8988T (cell line): ENCODE measurements around the gene RITA1.
"Not testable (repeated sequence)": the region's sequence is repeated elsewhere in the genome, so short reads cannot be mapped to it uniquely, and the experiment has no call there.

ENCODE experiments used
- DNase-seq: peaks from one replicate; pipeline ENCODE4 v3.0.0; 2011

The RITA1 gene, protein sequence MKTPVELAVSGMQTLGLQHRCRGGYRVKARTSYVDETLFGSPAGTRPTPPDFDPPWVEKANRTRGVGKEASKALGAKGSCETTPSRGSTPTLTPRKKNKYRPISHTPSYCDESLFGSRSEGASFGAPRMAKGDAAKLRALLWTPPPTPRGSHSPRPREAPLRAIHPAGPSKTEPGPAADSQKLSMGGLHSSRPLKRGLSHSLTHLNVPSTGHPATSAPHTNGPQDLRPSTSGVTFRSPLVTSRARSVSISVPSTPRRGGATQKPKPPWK

DNA sequence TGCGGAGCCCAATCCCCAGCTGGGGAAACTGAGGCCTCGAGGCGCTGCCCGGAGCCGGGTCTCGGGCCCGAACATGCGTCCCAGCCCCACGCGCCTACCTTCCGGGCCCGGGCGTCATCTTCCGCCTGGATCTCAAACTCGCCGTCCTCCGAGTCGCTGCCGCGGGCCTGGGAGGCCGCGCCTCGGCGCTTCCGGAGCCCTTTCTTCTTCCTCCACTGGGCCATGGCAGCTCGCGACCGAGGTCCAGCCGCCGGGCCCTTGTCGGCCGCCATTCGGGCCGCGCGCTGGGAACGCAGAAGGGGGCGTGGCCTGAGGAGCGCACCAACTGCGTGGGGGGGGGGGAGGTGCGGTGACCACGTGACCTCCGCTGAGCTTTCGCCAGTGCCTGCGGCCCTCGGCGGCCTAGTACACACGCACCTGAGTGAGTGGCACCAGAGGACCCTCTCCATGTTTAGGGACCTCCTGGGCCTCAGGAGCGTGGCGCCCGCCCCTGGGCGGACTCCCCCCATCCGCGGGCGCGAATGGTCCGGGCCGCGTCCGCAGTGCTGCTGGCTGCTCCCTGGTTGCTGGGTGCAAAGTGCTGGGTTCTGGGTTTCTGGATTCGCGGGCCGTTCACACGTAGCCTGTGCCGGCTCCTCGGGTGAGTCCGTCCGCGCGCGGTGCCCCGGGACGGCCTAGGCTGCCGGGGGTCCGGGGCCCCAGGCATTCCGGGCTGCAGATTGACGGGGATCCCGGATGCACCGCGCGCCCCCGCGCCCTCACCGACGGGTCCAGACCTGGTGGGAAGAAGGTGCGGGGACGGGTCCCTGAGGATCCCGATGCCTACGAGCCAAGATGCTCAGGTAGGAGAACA, at the start of gene RITA1, which contains the start of gene DDX54:
TSS of gene RITA1 (plus strand) at position 542 of the 853 bp plus-strand sequence. CDS start 1,026 bp downstream, outside the sequence.
TSS of gene DDX54 (minus strand) at position 299 of the 853 bp plus-strand sequence. CDS start at position 272, 27 bp downstream.
- DNase-seq: no peak

DNA sequence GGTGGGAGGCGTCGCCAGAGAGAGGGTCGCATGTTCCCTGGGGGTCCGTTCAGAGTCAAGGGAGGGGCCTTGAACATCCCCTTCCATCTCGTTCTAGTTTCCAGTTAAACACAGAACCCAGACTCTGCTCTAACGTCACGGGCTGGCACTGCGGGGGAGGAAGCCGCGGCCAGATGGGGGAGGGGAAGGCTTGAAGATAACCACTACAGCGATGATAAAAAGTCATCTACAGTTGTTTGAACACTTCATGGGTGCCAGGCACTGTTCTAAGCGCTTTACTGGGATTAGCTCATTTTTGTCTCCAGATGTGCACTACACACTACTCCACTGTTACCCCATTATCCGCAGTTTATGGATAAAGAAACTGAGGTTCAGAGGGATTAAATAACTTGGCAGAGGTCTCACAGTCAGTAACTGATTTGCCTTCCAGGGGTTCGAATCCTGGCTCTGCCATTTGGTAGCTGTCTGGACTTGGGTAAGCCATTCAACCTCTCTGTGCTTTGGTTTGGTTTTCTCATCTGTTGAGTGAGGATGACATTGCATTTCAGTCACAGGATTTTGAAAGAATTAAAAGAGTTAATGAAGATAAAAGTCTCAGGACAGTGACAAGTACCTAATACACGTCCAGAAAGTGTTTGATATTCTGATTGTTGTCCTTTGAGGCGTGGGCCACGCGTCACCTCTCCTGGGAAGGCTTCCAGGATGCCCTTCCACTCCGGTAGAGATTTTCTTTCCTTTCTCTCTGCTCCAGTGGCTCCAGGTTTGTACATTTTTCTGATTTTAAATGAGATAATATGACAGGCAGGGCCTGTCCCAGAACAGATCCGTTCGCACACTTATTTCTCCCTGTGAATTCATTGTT, 49.2 kb upstream of the RITA1 start:
- no peak for DNase-seq

DNA sequence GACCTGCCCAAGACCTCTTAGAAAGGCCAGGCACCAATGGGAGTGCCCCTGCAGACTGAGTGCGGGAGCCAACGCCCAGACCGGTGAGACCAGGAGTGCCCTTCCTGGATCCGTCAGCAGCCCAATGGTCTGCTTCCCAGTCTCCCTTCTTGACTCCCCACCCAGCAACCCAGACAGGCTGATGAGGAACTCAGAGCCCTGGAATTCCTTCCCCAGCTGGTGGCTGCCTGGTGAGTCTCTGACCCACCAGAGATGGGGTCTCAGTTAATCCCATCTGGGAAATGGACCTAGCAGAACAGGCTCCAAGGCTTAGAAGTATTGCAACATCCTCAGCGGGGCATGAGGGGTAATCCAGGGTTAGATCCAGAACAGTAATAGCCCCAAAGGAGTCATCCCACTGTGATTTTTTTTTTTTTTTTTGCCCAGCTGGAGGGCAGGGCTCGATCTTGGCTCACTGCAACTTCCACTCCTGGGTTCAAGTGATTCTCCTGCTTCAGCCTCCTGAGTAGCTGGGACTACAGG, 48.5 kb upstream of the RITA1 start:
- DNase-seq: no peak

DNA sequence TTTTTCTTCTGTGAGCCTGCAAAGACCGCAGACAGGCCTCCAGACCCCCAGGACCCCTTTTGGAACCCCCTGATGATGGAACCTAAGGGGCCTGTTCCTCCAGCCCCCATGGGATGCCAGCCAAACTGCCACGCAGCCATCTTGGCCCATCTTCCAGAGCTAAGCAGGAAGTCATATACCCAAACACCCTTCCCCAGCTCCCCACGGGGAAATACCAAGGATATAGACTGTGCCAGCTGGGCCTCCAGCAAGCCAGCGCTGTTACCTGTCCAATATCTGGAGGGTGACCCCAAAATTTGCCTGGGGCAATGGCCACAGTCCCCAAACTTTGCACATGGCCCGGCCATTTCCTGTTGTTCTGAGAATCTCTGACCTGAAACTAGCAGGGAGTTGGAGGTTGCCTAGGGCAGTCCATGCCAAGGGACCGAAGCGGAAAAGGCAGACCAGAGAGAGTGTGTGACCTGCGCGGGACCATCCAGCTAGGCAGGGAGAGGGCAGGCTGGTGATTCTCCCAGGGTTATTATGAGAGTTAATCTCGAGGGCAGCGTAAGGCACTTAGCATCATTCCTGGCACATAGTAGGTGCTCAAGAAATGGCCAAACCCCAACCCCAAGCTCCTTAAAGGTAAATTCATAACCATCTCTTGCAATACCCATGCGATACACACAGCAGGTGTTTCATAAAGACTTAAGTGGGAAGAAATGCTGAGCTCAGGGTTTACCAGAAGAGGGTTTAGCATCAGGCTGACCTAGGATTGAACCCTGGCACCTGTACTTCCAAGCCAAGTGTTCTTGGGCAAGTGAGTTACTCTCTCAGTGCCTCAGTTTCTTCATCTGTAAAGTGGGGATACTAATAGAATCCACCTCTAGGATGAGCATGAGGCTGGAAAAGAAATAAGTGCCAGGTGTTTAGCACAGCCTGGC, 47.4 kb upstream of the RITA1 start:
- DNase-seq: no peak

DNA sequence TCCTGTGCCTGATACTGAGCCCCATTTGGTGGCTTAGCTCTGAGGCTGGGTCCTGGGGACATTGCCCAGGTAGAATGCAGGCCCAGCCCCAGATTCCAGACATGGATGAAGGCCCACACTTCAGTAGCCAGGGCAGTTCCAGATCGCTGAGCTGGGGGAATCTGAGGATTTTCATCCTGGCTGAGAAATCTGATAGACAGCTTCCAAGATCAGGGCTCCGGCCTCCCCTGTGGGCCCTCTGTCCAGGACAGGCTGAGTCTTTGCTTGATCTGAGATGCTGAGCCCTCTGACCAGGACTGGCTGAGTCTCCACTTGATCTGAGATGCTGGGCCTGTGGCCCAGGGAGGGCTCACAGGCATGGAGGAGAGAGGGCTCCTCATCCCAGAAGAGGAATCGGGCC, 46.7 kb upstream of the RITA1 start:
- DNase-seq: no peak

DNA sequence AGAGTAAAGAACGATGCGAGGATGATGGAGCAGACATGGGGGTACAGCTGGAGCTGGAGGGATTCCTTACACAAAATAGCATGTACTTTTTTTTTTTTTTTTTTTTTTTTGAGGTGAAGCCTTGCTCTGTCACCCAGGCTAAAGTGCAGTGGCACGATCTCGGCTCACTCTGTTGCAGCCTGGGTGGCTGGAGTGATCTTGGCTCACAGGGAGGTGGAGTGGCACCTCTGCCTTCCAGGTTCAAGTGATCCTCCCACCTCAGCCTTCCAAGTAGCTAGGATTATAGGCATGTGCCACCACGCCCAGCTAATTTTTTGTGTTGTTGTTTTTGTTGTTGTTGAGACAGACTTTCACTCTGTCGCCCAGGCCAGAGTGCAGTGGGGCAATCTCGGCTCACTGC, 44.8 kb upstream of the RITA1 start:
- DNase-seq: no peak

DNA sequence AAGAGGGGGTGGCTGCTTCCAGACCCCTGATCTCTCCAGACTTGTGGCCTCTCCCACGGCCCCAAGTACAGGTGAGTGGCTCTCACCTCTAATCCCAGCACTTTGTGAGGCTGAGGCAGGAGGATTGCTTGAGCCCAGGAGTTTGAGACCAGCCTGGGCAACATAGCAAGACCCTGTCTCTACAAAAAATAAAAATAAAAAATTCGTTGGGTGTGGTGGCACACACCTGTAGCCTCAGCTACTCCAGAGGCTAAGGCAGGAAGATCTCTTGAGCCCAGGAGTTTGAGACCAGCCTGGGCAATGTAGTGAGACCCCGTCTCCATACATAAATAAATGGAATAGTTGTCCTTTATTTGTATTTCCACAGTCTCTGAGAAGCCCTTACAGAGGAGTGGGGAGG, 43.8 kb upstream of the RITA1 start:
- DNase-seq: not testable (repeated sequence)

DNA sequence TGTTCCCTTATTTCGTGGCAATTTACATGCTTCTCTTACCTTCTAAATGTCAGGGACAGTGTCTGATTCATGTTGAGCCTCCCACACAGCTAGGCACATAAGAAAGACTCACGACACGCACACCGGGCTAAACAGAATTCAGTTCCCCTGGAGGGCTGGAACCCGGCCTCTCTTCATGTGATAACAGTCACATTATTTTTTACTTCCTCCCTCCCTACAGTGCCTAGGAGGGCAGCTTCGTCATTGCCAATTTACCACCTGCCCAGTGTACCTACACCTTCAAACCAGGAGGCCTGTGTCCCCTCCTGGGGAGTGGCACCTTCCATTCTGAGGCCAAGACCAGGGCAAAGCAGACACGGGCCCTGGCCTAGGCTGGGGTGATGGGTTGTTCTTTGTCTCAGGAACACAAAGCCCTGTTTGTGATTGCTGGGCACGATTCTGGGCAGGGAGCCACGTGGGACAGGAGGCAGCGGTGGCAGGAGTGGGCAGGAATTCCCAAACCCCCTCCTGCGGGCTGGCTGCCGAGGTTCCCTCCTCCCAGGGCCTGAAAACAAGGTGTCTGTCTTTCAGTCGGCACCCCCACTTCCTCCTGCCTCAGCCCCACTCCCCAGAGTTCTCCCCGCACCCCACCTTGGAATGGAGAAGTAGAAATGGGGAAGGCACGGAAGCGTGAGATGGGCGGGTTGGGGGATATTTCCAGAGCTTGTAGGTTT, 43.2 kb upstream of the RITA1 start:
- DNase-seq: no peak

DNA sequence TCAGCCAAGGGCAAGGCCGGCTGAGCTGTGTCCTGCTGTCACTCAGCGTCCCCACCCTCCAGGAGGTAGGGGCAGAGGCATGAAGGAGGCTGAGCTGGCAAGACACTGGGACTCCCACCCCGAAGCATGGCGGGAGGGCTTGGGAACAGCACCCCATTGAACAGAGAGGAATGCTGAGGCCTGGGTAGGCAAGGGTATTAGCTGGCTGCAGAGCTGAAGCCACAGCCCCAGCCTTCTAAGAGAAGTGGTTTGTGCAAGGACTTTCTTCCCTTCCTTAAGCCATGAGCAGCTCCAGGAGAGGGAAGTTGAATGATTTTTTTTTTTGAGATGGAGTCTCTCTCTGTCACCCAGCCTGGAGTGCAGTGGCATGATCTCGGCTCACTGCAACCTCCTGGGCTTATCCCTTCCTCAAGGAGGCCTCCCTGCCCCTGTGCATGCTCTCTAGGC, 42.6 kb upstream of the RITA1 start:
- no peak for DNase-seq

DNA sequence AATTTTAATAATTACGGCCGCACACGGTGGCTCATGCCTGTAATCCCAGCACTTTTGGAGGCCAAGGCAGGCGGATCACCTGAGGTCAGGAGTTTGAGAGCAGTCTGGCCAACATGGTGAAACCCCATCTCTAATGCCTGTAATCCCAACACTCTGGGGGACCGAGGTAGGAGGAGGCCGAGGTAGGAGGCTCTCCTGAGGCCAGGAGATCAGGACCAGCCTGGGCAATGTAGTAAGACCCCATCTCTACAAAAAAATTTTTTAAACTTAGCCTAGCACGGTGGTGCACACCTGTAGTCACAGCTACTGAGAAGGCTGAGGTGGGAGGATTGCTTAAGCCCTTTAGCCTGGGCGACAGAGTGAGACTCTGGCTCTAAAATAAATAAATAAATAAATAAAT, 41.6 kb upstream of the RITA1 start:
- DNase-seq: no peak

DNA sequence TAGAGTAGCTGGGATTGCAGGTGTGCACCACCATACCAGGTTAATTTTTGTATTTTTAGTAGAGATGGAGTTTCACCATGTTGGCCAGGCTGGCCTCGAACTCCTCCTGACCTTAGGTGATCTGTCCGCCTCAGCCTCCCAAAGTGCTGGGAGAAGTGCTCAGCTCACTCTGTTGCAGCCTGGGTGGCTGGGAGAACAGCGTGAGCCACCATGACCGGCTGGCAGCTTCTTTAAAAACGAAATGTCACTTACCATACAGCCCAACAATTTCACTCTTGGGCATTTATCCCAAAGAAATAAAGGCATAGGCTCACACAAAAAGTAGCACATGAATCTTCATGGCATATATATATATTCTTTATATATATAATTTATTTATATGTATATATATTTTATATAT, 40.7 kb upstream of the RITA1 start:
- DNase-seq: no peak

DNA sequence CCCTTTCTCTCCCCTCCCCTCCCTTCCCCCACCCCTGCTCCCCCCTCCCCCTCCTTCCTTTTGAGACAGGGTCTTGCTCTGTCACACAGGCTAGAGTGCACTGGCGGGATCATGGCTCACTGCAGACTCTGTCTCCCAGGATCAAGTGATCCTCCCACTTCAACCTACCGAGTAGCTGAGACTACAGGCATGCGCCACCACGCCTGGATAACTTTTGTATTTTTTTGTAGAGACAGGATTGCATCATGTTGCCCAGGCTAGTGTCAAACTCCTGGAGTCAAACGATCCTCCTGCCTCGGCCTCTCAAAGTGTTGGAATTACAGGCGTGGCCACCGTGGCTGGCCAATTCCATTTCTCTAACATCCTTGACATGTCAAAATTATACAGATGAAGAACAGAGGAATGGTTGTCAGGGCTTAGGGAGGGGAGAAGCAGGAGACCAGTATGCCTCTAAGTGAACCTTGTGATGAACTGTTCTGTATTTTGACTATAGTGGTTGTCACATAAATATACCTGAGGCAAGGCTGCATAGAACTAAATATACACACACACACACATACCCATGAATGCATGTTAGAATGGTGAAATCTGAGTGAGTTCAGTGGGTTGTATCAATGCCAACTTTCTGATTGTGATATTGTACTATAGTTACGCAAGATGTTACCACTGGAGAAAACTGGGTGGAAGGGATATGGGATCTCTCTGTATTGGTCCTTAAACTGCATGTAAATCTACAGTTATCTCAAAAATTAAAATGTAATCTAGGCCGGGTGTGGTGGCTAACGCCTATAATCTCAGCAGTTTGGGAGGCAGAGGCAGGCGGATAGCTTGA, 39.6 kb upstream of the RITA1 start:
- no peak for DNase-seq

DNA sequence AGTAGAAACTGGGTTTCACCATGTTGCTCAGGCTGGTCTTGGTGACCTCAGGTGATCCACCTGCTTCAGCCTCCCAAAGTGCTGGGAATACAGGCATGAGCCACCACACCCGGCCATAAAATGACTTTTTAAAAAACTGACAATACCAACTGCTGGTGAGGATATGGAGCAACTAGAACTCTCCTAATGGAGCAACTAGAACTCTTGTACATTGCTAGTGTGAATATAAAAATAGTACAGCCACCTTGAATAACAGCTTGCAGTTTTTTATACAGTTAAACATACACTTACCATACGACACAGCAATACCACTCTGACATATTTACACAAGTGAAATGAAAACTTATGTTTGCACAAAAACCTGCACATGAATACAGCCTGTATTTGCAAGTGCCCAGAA, 38.5 kb upstream of the RITA1 start:
- no peak for DNase-seq

DNA sequence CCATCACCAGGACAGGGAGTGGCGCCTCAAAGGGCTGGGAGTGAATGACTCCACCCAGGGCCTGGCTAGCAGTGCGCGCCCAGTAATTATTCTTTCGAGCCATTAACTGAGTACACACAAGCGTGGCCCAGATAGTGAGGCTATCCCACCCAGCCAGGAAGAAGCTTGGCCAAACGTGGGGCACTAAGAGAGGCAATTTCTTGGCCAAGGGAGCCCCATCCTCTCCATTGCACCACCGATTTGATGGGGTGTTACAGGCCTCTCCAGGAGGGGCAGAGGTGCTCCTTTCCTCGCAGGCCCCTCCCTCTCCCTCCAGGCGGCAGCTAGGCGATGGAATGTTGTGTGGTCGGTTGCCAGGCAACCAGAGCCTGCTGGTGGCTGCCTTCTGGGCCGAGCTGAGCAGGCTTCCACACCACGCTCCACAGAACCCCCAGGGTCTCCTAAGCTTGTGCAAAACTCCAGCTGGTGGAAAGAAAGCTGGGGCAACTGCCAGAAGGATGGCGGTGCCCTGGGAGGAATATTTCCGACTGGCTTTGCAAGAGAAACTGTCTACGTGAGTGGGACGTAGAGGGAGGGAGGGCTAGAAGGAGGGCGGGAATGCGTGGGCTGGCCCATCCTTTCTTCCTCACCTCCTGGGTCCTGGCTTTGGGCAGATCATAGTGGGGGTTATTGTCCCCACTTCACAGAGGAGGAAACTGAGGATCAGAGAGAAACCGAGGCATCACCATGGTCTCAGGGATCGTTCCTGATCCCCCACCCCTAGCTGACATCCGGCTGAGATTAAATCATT, 36.0 kb upstream of the RITA1 start, which contains the start of gene CFAP73:
TSS of gene CFAP73 (plus strand) at position 364 of the 790 bp plus-strand sequence. CDS start at position 498, 134 bp downstream.
- DNase-seq: peak; percentile 51

DNA sequence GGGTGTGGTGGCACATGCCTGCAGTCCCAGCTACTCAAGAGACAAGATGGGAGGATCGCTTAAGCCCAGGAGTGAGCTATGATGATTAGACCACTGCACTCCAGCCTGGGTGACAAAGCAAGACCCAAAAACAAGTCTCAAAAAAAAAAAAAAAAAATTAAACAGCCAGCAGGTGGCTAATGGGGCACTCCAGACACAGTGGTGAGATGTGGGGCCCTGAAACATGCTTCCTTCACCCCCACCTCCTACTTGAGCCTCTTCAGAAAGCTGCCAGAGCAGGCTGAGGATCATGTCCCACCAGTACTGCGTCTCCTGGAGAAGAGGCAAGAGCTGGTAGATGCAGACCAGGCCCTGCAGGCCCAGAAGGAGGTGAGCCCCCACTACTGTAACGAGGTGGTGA, 33.9 kb upstream of the RITA1 start:
- peak; percentile 14 for DNase-seq

DNA sequence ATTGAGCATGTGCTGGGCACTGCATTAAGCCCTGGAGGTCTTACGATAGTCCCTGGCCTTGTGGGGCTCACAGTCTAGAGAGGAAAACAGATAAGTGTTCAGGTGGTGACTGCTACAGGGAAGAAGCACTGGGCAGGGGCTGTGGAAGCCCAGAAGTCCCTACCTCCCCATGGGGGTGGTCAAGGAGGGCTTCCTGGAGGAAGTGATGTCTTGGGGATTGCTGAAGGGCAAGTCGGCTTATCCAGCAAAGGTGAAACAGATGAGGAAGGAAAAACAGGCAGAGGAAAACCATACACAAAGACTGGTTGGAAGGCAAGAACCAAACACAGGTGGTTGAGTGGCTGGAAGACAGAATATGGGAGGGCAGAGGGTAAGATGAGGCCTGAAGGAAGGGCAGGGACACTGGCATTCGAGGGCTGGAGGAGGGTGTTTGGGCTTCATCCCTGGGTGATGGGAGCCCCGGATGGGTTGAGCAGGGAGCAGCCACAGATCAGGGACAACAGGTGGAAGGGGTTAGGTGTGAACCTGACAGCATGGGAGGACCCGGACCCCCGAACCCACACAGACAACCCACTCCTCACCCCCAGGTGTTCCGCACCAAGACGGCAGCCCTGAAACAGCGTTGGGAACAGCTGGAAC, 33.2 kb upstream of the RITA1 start:
- peak; percentile 5 for DNase-seq

DNA sequence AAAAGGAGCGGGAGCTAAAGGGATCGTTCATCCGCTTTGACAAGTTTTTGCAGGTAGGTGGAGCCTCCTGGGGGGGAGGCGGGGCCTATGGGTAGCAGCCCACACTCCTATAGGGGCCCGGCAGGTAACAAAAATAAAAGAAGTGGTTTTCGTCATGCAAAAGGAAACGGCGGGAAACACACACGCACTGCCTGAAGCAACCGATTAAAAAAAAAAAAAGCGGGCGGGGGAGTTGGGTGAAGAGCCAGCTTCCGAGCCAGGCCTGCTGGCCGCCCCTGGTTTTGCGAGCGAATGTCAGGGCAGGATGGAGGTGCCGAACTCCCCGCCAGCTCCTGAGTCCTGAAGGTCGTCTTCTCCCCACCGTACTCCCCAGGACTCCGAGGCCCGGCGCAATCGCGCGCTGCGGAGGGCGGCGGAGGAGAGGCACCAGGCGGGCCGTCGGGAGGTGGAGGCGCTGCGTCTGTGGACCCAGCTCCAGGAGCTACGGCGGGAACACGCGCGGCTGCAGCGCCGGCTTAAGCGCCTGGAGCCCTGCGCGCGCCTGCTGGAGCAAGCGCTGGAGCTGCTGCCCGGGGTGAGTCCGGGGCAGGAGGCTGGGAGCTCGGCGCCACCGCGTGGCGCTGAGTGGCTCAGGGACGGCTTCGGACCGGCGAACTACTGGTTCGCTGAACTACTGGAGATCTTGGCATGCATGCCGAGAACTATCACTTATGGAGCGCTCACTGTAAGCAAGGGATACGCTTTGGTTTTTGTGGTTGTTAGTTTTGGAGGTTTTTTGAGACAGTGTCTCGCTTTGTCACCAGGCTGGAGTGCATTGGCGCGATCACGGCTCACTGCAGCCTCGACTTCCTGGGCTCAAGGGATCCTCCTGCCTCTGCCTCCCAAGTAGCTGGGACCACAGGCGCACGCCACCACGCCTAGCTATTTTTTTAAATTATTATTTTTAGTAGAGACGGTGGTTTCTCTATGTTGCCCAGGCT, 32.4 kb upstream of the RITA1 start:
- DNase-seq: peak; percentile 99
